GDM1 (cell line): ENCODE measurements around the gene CRACR2B.

Experiments used
- DNase-seq: peaks from one replicate; lab custom pipeline; 2025; lab: John Stamatoyannopoulos, UW

CRACR2B gene

DNA sequence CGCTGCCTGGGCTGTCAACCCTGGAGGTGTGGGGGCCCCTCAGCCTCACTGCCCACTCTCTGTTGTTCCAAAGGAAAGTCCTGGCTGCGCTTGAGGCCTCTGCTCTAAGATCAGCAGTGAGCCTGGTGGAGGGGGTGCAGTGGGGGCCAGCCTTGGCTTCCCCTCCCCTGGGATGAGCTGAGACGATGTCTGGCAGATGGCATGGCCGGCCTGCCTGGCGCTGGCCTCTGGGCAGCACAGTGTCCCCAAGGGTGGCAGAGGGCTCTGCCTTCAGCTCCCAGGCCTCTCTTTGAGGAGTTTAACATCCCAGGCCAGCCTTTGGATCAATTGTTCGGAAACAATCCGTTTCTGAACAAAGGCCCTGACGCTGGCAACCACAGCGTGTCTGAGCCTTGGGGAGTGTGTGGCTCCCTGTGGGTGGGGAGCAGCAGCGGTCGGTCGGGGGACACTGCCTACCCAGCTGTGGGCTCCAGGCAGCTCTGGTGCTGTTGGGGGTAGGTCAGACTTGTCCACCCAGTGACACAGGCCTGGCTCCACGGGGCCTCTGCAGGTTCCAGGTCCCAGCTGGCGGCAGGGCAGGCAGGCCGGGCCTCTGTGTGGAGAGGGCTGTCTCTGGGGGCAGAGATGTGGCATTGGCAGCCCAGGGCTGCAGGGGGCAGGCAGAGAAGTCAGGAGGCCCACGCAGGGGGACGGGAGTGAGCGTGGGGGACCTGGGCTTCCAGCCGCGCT, 27.0 kb downstream of the CRACR2B start:
- DNase-seq: no peak

DNA sequence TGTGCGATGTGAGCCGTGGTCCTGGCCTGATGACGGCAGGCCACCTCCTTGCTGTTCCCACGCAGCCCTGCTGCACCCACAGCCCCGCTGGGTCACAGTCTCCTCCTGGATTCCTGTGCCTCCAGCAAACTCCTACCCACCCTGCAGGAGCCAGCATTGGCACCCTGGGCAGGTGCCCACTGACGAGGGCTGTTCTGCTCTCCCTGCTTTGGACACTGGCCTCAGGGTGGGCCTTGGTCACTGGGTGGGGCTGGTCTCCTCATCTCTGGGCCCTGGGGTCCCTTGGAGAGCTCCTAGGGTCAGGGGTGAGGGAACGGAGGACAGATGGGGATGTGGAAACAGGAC, 27.6 kb downstream of the CRACR2B start:
- DNase-seq: no peak

DNA sequence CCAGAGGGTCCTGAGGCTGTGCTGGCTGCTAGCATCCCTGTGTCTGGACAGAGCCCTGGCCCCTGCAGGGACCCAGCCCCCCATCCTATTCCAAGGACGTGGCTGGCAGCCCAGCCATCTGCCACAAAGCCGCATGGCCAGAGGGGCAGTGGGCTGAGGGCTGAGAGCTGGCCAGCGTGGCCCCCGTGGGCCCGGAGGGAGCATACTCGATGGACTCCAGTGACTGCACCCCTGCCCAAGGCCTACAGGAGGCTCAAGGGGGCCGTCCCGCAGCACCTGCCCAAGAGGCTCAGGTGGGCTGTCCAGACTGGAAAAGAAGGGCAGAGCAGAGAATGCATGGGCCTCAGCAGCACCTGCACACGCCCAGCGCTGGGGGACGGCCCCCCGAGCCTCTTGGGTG, 28.1 kb downstream of the CRACR2B start:
- DNase-seq: no peak

DNA sequence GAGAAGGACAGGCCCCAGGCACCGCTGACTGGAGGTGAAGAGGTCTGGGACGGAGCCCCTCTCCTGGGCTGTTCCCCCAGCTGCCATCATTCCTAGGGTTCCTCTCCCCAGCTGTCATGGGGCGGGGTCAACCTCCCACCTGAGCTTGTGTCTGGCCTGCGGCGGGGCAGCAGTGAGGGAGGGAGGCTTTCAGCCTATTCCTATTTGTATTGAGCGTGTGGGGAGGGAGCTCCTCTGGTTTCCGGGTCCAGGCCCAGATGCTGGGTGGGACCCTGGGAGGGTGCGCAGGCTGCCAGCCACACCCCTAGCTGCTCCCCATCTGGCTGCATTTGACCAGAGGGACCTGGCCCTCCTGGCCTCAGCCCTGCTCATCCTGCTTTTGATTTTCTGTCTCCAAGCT, 28.7 kb downstream of the CRACR2B start:
- DNase-seq: no peak

GRCh38 chr11:858053-858761, 30.5 kb downstream of the CRACR2B start:
- DNase-seq: no peak

GRCh38 chr11:858762-859339, 31.1 kb downstream of the CRACR2B start:
- DNase-seq: no peak

DNA sequence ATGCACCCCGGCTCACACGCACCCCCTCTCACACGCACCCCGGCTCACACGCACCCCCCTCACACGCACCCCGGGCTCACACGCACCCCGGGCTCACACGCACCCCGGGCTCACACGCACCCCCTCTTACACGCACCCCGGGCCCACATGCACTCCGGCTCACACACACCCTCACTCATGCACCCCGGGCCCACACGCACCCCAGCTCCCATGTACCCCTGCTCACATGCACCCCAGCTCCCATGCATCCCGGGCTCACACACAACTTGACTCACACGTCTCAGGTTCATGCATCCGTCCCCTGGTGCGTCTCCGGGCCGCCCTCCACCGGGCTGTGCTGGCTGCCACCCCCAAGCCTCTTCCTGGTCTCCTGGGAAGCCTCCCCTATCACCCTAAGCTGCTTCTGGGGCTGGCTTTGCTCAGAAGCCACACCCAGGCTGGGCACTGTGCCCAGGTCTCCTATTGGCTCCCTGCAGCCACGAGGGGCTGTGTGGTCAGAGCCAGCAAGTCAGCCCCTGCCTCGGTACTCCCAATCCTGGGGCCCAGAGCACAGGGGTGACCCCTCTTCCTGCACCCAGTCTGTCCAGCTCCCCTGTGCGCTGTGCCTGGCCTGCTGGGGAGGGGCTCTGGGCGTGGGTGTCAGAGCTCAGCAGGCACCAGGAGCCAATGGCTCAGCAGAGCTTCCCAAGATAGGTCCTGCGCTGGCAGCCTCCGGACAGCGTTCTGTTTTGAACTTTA, 31.8 kb downstream of the CRACR2B start:
- DNase-seq: no peak

DNA sequence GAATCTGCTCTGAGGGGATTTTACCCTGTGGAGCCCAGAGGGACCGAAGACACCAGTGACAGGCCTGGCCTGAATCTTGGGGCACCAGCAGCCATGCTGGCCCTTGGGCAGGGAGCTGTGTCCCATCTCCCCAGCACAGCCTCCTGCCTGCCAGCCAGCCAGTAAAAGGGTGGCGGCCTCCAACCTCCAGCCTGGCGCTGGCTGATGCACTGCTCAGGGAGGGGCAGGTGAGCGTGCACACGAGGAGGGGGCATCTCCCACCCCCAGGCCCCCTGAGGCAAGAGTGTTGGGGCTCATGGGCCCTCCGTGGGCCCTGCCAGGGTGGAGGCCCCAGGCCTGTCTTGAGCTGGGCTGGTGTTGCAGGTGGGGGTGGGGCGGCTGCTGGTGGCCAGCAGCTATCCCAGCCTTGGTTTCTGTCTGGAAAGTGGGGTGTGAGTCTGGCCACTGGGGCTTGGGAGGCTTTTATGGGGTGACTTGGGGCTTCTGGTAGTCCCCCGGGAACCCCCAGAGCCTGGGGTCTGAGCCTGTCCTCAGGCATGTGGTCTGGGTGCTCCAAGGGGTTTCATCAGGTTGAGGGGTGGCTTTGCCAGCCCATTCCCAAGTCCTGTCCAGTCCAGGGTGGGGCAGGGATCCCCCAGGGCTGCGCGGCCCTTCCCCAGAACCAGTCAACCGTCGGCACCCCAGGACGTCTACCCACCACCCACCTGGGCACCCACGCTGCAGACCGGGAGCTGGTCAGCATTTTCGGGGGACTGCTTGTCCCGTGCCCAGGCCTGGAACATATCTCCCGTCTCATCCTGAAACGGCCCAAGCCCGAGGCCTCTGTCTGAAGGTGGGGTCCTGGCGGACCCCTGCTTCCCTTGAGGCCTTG, 32.8 kb downstream of the CRACR2B start:
- DNase-seq: no peak

GRCh38 chr11:861105-861479, 33.4 kb downstream of the CRACR2B start:
- DNase-seq: no peak

GRCh38 chr11:862081-862661, 34.5 kb downstream of the CRACR2B start:
- no peak for DNase-seq

GRCh38 chr11:862696-863022, 34.9 kb downstream of the CRACR2B start:
- no peak for DNase-seq

- DNase-seq: no peak
These were observed 35.5 kb downstream of the CRACR2B start for GRCh38 chr11:863023-863909.

DNA sequence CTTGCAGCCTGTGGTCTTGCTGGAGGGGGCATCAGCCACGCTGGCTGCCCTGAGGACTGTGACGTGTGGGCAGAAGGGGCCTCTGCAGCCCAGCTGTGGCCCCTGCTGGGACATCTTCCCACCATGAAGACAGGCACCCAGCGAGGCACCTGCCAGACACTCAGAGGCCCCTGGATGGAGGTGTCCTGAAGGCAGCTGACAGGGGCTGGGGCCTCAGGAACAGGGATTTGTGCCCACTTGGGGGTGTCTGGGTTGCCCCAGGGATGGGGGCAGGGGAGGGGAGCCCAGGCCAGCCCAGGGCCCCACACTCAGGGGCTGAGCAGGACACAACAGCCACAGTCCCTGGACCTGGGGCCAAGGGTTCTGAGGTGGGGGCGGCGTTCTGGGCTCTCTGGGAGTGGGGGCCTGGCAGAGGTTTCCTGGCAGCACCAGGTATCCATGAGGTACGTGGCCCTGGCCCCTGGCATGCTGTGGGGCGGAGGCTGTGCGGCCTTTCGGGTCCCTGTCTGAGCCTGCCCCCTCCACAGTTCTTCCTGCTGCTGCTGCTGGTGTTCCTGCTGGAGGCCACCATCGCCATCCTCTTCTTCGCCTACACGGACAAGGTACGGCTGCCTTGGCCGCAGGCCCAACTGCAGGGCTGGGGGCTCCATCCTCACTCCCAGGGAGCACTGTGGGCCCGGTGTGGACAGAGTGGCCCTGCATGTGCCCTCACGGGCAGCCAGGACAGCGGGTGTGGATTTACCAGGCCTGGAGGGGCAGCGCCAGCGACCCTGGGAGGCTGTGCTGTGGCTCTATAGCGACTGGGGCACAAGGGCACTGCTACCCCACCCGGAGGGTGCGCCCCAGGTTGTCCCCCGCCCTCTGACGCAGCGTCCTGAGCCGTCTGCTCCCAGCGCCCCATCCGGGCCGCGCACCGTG, 36.5 kb downstream of the CRACR2B start:
- DNase-seq: no peak

DNA sequence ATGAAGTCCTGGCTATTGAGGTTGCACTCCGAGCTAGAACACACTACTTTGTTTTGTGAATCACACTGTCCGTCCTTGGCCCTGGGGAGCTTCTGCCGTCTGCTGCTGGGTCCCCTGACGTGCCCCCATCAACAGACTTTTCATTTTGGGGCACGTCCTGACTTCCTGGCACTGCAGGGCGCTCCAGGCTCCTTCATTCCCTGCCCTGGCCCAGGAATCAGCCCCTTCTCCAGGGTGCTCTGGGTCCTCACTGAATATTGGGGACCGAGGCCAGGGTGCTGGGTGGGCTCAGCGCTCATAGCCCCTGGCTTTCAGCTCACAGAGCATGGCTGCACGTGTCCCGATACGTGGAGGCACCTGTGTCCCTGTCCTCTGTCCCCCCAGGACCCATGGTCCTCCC, 37.2 kb downstream of the CRACR2B start:
- DNase-seq: no peak

DNA sequence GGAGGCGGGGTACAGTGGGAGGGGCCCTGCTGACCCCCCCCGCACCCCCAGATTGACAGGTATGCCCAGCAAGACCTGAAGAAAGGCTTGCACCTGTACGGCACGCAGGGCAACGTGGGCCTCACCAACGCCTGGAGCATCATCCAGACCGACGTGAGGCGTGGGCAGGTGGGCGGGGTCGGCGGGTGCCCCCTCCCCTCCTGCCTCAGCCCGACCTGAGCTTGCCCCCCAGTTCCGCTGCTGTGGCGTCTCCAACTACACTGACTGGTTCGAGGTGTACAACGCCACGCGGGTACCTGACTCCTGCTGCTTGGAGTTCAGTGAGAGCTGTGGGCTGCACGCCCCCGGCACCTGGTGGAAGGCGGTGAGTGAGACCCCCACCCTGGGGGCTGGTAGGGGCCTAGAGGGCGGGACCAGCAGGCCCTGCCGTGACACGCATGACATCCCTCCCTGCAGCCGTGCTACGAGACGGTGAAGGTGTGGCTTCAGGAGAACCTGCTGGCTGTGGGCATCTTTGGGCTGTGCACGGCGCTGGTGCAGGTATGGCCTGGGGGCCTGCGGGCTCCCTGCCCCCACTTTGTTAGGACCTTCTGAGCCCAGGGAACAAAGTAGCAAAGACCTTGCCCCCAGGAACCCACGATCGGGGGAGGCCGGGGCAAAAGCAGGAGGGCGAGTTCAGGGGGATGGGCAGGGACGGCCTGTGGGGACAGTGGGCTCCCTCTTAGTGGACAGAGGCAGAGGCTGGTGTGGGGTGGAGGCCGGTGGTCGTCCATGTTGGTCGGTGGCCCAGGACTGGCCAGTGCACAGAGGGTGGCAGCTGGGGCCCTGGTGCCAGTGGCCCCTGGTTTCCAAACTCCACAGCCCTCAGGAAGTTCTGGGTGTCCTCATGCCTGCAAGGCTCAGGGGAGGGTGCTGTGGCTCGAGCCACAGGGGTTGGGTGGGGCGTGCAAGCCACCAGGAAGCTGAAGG, 38.0 kb downstream of the CRACR2B start:
- no peak for DNase-seq

GRCh38 chr11:866481-866880, 38.8 kb downstream of the CRACR2B start:
- no peak for DNase-seq

GRCh38 chr11:867856-868358, 40.2 kb downstream of the CRACR2B start:
- no peak for DNase-seq

- DNase-seq: no peak
These were observed 40.7 kb downstream of the CRACR2B start for GRCh38 chr11:868394-868793.
